ENCODE data around the gene APAF1. TPM values are rescaled to one million over a fixed set of nuclear protein-coding genes. Genes with fewer than 3 reads are reported as not detected.

APAF1 gene
- total RNA-seq, 1 experiment from 2014 or later, result 19.3 TPM

DNA sequence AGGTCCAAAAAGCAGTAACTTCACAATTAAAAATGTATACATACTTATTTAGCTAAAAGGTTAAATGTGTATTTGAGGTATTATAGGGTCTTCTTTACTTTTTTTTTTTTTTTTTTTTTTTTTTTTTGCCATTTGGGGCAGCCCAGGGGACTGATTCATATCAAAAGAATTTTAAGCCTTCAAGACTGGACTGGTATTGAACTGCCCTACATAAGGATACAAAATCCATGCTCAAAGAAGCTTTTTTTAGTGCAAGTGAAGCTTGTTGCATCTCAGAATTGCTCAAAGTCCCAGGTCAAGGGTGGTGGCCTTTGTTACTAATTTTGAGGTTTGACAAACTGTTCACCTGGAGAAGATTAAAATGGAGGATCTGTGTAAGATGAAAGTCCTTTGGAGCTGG is 124.0 kb downstream of the APAF1 start (continued):
- TF ChIP-seq SP1 (CRISPR knock-in tag; conservative IDR thresholded peaks at IDR 0.05) (no peak), OVOL2 (CRISPR knock-in tag; IDR thresholded peaks at IDR 0.05; ENCODE audit: borderline replicate concordance) (no peak)
- TF ChIP-seq, protein P1, sequence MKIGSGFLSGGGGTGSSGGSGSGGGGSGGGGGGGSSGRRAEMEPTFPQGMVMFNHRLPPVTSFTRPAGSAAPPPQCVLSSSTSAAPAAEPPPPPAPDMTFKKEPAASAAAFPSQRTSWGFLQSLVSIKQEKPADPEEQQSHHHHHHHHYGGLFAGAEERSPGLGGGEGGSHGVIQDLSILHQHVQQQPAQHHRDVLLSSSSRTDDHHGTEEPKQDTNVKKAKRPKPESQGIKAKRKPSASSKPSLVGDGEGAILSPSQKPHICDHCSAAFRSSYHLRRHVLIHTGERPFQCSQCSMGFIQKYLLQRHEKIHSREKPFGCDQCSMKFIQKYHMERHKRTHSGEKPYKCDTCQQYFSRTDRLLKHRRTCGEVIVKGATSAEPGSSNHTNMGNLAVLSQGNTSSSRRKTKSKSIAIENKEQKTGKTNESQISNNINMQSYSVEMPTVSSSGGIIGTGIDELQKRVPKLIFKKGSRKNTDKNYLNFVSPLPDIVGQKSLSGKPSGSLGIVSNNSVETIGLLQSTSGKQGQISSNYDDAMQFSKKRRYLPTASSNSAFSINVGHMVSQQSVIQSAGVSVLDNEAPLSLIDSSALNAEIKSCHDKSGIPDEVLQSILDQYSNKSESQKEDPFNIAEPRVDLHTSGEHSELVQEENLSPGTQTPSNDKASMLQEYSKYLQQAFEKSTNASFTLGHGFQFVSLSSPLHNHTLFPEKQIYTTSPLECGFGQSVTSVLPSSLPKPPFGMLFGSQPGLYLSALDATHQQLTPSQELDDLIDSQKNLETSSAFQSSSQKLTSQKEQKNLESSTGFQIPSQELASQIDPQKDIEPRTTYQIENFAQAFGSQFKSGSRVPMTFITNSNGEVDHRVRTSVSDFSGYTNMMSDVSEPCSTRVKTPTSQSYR (CRISPR knock-in tag; IDR thresholded peaks at IDR 0.05), result no peak

DNA sequence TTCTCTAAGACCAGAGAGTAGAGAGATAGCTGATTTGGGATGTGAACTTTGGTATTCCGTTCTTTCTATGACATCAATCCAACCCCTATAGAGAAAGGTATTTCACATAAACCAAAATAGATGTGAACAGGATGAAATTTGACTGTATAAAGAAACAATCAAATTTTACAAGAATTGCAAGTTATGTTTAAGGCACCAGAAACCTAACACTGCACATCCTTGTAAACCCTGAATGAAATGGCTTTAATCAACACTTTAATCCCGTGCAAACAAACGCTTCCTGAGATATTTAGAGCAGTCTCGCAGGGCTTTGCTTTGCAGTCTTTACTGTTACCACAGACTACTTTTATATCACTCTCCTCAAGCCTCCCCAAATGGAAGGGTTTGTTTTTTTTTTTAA is 125.1 kb downstream of the APAF1 start:
- H3K4me1 Mint-ChIP-seq, result 0 out of 2 replicates have a peak, but pooled peaks cover 3% of the 10 kb centered on the region
- no peak overlapping the region for H3K27ac Mint-ChIP-seq
- ATAC-seq (no peak), DNase-seq (ENCODE audit: low spot score) (no peak)
- TF ChIP-seq, protein P2, sequence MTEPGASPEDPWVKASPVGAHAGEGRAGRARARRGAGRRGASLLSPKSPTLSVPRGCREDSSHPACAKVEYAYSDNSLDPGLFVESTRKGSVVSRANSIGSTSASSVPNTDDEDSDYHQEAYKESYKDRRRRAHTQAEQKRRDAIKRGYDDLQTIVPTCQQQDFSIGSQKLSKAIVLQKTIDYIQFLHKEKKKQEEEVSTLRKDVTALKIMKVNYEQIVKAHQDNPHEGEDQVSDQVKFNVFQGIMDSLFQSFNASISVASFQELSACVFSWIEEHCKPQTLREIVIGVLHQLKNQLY (CRISPR knock-in tag; IDR thresholded peaks at IDR 0.05), result no peak
- TF ChIP-seq, protein P3, sequence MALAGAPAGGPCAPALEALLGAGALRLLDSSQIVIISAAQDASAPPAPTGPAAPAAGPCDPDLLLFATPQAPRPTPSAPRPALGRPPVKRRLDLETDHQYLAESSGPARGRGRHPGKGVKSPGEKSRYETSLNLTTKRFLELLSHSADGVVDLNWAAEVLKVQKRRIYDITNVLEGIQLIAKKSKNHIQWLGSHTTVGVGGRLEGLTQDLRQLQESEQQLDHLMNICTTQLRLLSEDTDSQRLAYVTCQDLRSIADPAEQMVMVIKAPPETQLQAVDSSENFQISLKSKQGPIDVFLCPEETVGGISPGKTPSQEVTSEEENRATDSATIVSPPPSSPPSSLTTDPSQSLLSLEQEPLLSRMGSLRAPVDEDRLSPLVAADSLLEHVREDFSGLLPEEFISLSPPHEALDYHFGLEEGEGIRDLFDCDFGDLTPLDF (CRISPR knock-in tag; IDR thresholded peaks at IDR 0.05), result no peak
- TF ChIP-seq ZNF232 (CRISPR knock-in tag; IDR thresholded peaks at IDR 0.05) (no peak), ELF4 (CRISPR knock-in tag; IDR thresholded peaks at IDR 0.05; ENCODE audit: low read depth) (no peak), GRHL2 (CRISPR knock-in tag; IDR thresholded peaks at IDR 0.05; ENCODE audit: insufficient replicate concordance, severe bottlenecking) (no peak), GTF2I (CRISPR knock-in tag; conservative IDR thresholded peaks at IDR 0.05) (no peak), EMX1 (CRISPR knock-in tag; IDR thresholded peaks at IDR 0.05) (no peak), ATF1 (CRISPR knock-in tag; IDR thresholded peaks at IDR 0.05) (no peak), NR1H2 (CRISPR knock-in tag; IDR thresholded peaks at IDR 0.05) (no peak), RORB (CRISPR knock-in tag; IDR thresholded peaks at IDR 0.05) (no peak), SOX15 (CRISPR knock-in tag; IDR thresholded peaks at IDR 0.05) (no peak), TCF7 (CRISPR knock-in tag; IDR thresholded peaks at IDR 0.05; ENCODE audit: low read depth) (no peak), ZNF219 (CRISPR knock-in tag; IDR thresholded peaks at IDR 0.05; ENCODE audit: borderline replicate concordance) (no peak)
- TF ChIP-seq, protein P4, sequence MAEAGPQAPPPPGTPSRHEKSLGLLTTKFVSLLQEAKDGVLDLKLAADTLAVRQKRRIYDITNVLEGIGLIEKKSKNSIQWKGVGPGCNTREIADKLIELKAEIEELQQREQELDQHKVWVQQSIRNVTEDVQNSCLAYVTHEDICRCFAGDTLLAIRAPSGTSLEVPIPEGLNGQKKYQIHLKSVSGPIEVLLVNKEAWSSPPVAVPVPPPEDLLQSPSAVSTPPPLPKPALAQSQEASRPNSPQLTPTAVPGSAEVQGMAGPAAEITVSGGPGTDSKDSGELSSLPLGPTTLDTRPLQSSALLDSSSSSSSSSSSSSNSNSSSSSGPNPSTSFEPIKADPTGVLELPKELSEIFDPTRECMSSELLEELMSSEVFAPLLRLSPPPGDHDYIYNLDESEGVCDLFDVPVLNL (CRISPR knock-in tag; IDR thresholded peaks at IDR 0.05; ENCODE audit: borderline replicate concordance, low read depth), result no peak
- TF ChIP-seq, protein P5, sequence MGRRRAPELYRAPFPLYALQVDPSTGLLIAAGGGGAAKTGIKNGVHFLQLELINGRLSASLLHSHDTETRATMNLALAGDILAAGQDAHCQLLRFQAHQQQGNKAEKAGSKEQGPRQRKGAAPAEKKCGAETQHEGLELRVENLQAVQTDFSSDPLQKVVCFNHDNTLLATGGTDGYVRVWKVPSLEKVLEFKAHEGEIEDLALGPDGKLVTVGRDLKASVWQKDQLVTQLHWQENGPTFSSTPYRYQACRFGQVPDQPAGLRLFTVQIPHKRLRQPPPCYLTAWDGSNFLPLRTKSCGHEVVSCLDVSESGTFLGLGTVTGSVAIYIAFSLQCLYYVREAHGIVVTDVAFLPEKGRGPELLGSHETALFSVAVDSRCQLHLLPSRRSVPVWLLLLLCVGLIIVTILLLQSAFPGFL (CRISPR knock-in tag; IDR thresholded peaks at IDR 0.05; ENCODE audit: borderline replicate concordance), result no peak
- POLR2A ChIA-PET, result no interaction called here
- CTCF ChIA-PET, result no interaction called here
- no peak overlapping the region for H3K4me3 Mint-ChIP-seq
- no peaks in the 10 kb centered on the region; the same call in 1 of the 2 replicates for H3K27me3 Mint-ChIP-seq (ENCODE audit: low read depth)
- peaks cover 11% of the 10 kb centered on the region for H3K9me3 Mint-ChIP-seq
- peaks cover 7% of the 10 kb centered on the region for H3K36me3 Mint-ChIP-seq
